ENCODE measurements around the gene PDE4D.
"Not testable (repeated sequence)": the region's sequence is repeated elsewhere in the genome, so short reads cannot be mapped to it uniquely, and the experiment has no call there.

PDE4D gene

DNA sequence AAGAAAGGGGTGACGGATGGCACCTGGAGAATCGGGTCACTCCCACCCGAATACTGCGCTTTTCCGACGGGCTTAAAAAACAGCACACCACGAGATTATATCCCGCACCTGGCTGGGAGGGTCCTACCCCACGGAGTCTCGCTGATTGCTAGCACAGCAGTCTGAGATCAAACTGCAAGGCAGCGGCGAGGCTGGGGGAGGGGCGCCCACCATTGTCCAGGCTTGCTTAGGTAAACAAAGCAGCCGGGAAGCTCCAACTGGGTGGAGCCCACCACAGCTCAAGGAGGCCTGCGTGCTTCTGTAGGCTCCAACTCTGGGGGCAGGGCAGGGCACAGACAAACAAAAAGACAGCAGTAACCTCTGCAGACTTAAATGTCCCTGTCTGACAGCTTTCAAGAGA is 498.6 kb downstream of the PDE4D start:
- not testable (repeated sequence) for DNase-seq

DNA sequence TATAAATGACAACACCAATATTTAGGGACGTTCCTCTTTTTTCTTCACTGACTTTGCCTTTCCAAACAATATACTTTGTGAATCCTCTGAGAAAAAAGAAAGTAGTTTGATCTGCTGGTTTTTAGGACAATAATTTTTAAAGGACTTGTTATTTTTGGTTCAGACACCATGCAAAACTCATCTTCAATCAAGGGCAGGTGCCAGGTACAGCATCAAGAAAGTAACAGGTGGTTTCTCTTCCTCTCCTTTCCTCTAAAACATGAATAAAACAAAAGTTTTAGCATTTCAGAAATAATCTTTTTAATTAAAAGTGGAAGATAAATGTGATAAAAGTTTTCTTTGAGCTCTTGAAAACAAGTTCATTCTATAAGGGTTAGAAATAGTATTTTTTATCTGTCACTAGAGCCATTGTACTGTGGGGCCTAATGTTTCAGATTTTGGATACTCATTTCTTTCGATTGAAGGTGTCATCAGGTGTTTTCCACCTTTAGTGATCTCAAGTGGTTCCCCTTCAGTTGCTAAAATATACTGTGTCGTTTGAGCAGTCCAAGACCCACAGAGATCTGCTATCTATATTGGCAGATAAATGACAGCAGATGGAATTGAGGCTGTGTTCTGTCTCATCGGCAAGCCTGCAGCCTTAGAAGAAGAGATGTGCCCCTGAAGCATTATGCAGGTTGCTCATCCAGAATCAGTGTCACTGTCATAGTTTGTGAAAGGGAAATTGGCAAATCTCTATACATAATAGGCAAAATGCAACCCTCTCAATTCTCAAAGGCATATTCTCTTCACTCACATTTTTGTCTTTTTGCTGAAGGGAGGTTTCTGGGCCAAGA is 499.7 kb downstream of the PDE4D start:
- DNase-seq, result no peak

- DNase-seq, result no peak
Observed at GRCh38 chr5:59391576-59391975, 501.9 kb downstream of the PDE4D start.

- no peak for DNase-seq
Observed at GRCh38 chr5:59390989-59391388, 502.5 kb downstream of the PDE4D start.

DNA sequence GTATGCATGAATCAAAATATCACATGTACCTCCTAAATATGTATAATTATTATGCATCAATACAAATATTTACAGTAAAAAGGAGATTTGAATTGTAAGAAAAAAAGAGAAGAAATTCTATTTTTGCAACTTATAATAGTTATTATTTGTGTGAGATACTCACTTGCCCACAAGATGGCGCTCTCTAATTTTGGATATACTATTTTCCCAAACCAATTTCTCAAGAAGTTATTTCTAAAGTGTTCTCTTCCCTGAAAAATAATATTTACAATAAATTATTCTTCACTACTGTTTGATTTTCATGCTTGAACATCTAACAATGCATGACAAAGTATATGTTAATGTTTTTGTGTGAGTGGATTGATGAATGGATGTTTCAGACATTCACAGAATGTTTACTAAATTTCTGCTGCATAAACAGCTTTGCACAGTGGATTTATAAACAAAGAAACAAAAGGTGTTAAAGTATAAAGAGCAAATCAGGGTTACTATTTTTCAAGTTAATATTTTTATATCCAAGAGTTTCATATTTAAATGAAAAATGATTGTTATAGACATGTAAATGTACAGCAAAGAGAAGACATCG is 503.4 kb downstream of the PDE4D start:
- DNase-seq, result no peak

GRCh38 chr5:59387127-59387526 is 506.4 kb downstream of the PDE4D start:
- DNase-seq, result no peak

DNA sequence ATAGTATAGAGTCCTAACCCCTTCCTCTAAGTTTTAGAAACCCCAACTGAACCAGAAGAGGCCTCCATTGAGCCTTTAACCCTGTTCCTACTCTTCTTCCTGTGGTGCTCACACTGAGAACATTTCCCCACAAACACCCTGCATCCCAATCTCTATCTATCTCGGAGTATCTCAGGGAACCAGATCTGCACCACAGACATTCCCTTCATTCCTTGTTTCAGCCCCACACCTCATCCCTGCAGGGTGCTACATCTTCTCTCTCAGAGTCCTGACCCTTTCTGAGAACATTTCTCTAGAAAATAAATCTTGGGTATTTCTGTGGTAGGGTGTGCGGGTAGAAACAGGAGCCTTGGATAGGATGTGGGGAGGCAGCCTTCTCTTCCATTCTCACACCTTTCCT is 507.8 kb downstream of the PDE4D start:
- no peak for DNase-seq

GRCh38 chr5:59380350-59380951 is 513.1 kb downstream of the PDE4D start:
- peak; percentile 66 for DNase-seq

DNA sequence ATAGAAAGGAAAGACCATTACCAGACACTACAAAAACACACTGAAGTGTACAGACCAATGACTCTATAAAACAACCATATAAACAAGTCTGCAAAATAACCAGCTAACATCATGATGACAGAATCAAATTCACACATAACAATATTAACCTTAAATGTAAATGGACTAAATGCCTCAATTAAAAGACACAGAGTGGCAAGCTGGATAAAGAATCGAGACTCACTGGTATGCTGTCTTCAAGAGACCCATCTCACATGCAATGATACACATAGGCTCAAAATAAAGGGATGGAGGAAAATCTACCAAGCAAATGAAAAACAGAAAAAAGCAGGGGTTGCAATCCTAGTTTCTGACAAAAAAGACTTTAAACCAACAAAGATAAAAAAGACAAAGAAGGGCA is 519.5 kb downstream of the PDE4D start:
- DNase-seq, result not testable (repeated sequence)

DNA sequence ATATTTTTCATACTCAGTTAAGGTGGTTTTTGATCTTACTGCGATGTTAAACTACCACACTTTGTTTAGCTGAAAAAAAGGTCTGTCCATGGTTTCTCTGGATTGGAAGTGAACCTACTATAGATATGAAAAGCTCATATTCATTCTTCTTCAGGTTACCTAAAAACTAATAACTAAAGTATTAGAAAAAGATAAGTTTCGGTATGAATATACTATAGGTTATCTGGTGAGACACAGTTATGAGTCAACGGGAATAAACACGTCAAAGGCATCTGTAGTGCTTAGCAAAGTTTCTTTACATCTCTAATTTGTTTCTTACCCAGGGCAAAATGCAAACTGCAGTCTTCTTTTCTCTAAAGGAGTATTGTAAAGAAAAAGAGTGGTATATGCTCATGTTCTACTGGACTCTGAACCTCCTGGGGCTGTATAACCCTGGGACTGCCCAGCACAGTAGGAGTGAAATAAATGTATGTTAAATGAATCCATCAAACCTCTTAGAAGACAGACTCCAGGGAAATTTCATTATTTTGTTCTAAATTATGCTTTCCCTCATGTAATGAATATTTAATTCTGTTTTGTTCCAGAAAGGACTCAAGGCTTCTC is 521.9 kb downstream of the PDE4D start:
- no peak for DNase-seq

GRCh38 chr5:59368951-59369350 is 524.6 kb downstream of the PDE4D start:
- no peak for DNase-seq

DNA sequence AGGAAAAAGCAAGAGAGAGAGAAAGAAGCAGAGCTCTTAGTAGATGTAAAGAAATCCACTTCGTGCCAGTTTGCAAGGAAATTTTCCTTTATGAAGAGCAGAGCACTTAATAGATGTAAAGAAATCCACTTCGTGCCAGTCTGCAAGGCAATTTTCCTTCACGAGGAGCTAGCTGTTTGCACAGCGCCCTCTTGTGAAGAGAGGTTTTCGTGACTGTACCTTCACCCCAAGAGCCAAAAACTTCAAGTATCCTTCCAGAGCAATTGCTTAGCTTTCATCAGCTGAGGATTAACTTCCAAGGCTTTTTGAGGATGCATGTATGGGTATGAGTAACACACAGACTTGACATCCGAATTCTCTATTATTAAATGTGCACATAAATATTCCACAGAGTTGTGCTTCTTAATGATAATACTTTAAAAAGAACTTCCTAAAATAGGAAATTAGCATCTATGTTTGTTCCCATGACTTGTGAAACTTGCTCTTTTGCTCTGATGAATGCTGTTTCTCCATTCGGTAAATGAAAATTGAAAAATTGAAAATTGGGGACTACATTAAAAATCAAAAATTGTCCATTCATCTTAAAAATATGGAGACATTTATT is 525.6 kb downstream of the PDE4D start:
- peak; percentile 35 for DNase-seq

GRCh38 chr5:59366784-59367183 is 526.7 kb downstream of the PDE4D start:
- DNase-seq, result no peak

DNA sequence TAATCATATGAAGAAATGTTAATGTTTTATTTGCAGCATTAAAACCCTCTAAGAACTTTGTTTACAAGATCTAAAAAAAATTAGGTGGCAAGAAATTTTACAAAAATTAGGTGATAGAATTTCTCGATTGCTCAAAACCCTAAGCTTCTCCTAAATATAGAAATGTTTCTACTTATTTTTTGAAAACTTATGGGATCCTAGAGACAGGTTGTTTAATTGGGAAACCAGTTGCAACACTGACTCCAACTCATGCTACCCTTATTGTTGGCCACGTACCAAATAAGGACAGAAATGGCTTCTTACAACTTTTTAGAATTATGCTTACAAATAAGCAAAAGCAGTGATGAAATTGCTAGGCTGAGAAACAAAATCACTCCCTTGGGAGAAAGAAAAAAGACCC is 531.1 kb downstream of the PDE4D start:
- no peak for DNase-seq

DNA sequence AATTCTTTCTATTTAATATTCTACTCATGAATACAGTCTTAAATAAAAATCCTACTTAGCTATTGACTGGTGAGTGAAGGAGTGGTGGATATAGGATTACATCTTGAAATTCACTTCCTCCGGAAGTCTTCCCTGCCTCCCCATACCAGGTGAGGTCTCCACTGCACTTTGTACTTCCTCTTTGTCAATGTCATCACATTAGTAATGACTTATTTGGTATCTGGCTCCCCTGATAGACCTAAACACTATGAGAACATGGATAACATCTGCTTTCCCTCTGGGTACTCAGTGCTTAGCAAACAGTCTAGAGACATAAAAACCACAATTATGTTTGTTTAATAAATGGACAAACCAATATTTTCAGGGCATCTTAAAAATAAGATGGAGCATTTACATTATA is 532.1 kb downstream of the PDE4D start:
- DNase-seq, result peak; percentile 23

- DNase-seq, result no peak
Observed at GRCh38 chr5:59360130-59360555, 533.4 kb downstream of the PDE4D start.

DNA sequence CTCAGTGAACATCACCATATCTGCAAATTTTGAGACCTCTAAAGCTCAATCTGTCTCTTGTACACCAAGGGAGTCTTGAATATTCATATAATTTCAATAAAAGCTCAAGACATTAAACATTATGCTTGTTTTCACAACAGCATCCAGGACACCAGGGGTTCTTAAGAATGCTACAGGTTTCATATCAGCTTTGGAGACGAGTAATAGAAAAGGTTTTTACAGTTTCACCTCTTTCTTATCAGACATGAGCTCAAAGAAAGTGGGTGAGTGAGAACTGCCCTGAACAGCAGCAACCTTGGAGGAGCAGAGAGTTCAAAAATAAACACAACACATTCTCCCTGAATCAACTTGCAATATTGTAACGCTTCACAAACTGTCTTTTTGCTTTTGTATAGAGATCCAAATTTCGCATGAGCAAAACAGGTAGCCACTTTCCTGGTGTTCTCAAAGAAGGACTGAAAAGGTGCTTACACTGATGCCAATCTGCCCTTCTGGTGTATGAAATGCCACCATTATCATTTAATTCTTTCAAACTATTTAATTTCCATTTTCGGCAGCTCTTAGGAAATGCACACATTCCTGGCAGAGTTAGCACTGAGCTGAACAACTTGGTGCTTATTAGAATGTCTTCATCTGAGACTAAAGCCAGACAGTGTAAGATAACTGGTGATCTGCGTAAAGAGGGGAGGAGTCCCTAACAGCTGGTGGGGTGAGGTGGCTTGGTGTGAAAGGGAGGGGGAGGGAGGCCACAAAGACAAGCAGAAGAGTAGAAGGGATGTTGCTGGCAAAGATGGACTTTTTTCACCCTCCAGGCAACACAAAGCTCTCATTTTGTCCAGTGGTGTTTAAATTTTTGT is 535.3 kb downstream of the PDE4D start:
- DNase-seq, result no peak

GRCh38 chr5:59357381-59357977 is 536.0 kb downstream of the PDE4D start:
- no peak for DNase-seq

GRCh38 chr5:59356813-59357380 is 536.6 kb downstream of the PDE4D start:
- DNase-seq, result no peak

- DNase-seq, result no peak
Observed at GRCh38 chr5:59354811-59355210, 538.7 kb downstream of the PDE4D start.

- DNase-seq, result no peak
Observed at GRCh38 chr5:59354274-59354673, 539.3 kb downstream of the PDE4D start.

Measured in NCI-H1092 treated with DMSO at 0.1 percent for 48 hours (cell line).